ENCODE measurements around the gene TAS2R50.
"Not testable (repeated sequence)": the region's sequence is repeated elsewhere in the genome, so short reads cannot be mapped to it uniquely, and the experiment has no call there.

TAS2R50 gene, protein sequence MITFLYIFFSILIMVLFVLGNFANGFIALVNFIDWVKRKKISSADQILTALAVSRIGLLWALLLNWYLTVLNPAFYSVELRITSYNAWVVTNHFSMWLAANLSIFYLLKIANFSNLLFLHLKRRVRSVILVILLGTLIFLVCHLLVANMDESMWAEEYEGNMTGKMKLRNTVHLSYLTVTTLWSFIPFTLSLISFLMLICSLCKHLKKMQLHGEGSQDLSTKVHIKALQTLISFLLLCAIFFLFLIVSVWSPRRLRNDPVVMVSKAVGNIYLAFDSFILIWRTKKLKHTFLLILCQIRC

GRCh38 chr12:10986812-10987211, at the start of gene TAS2R50:
Gene TAS2R50 (minus strand): TSS chr12:10986912. CDS start chr12:10986860, 52 bp downstream.
- no peaks in the 10 kb centered on the region for H3K27me3 ChIP-seq (ENCODE audit: control insufficient read depth, insufficient read depth, low read length)
- no peak within 1 kb of the TSS for H3K4me3 ChIP-seq (ENCODE audit: low read depth, low read length)
- H3K4me1 ChIP-seq (ENCODE audit: control insufficient read depth, insufficient read depth, low read length): no peaks in the 10 kb centered on the region
- no peak within 1 kb of the TSS for H3K9ac ChIP-seq (ENCODE audit: low read length)
- peaks cover 3% of the 10 kb centered on the region; the same call in 1 of the 2 replicates for H3K36me3 ChIP-seq (ENCODE audit: control insufficient read depth, insufficient read depth, low read length)
- H3K27ac ChIP-seq (ENCODE audit: low read depth, low read length): no peak within 1 kb of the TSS
- H3K9me3 ChIP-seq (ENCODE audit: control insufficient read depth, insufficient read depth, low read depth, low read length): peaks cover 3% of the 10 kb centered on the region; the same call in 1 of the 2 replicates

GRCh38 chr12:11033959-11034358, 47.2 kb upstream of the TAS2R50 start:
- not testable (repeated sequence) for H3K4me3 ChIP-seq (ENCODE audit: low read depth, low read length); H3K36me3 ChIP-seq (ENCODE audit: control insufficient read depth, insufficient read depth, low read length); H3K4me1 ChIP-seq (ENCODE audit: control insufficient read depth, insufficient read depth, low read length); H3K9ac ChIP-seq (ENCODE audit: low read length); H3K27me3 ChIP-seq (ENCODE audit: control insufficient read depth, insufficient read depth, low read length); H3K27ac ChIP-seq (ENCODE audit: low read depth, low read length); H3K9me3 ChIP-seq (ENCODE audit: control insufficient read depth, insufficient read depth, low read depth, low read length)

- H3K4me3 ChIP-seq (ENCODE audit: low read depth, low read length): no peak within 1 kb of the TSS
- H3K36me3 ChIP-seq (ENCODE audit: control insufficient read depth, insufficient read depth, low read length): no peaks in the 10 kb centered on the region
- no peak within 1 kb of the TSS for H3K27ac ChIP-seq (ENCODE audit: low read depth, low read length)
- no peaks in the 10 kb centered on the region for H3K4me1 ChIP-seq (ENCODE audit: control insufficient read depth, insufficient read depth, low read length)
- H3K27me3 ChIP-seq (ENCODE audit: control insufficient read depth, insufficient read depth, low read length): no peaks in the 10 kb centered on the region
- no peaks in the 10 kb centered on the region for H3K9me3 ChIP-seq (ENCODE audit: control insufficient read depth, insufficient read depth, low read depth, low read length)
- no peak within 1 kb of the TSS for H3K9ac ChIP-seq (ENCODE audit: low read length)
These were observed 44.6 kb upstream of the TAS2R50 start, which contains the start of gene TAS2R31 for GRCh38 chr12:11031307-11031706. Gene TAS2R31 (minus strand): TSS chr12:11031407. CDS start chr12:11031335, 72 bp downstream.

- Histone ChIP-seq H3K27ac (ENCODE audit: low read depth, low read length) (no peak overlapping the region), H3K9ac (ENCODE audit: low read length) (no peak overlapping the region), H3K4me1 (ENCODE audit: control insufficient read depth, insufficient read depth, low read length) (no peaks in the 10 kb centered on the region), H3K9me3 (ENCODE audit: control insufficient read depth, insufficient read depth, low read depth, low read length) (no peaks in the 10 kb centered on the region), H3K4me3 (ENCODE audit: low read depth, low read length) (no peak overlapping the region), H3K36me3 (ENCODE audit: control insufficient read depth, insufficient read depth, low read length) (no peaks in the 10 kb centered on the region), H3K27me3 (ENCODE audit: control insufficient read depth, insufficient read depth, low read length) (no peaks in the 10 kb centered on the region)
These were observed 39.4 kb upstream of the TAS2R50 start for GRCh38 chr12:11026118-11026517.

GRCh38 chr12:11023387-11023786, 36.7 kb upstream of the TAS2R50 start:
- H3K4me3 ChIP-seq (ENCODE audit: low read depth, low read length): no peak overlapping the region
- H3K27ac ChIP-seq (ENCODE audit: low read depth, low read length): no peak overlapping the region
- H3K4me1 ChIP-seq (ENCODE audit: control insufficient read depth, insufficient read depth, low read length): no peaks in the 10 kb centered on the region
- H3K36me3 ChIP-seq (ENCODE audit: control insufficient read depth, insufficient read depth, low read length): no peaks in the 10 kb centered on the region
- no peaks in the 10 kb centered on the region for H3K27me3 ChIP-seq (ENCODE audit: control insufficient read depth, insufficient read depth, low read length)
- H3K9me3 ChIP-seq (ENCODE audit: control insufficient read depth, insufficient read depth, low read depth, low read length): no peaks in the 10 kb centered on the region
- no peak overlapping the region for H3K9ac ChIP-seq (ENCODE audit: low read length)

GRCh38 chr12:11022520-11022919, 35.8 kb upstream of the TAS2R50 start, which contains the start of gene TAS2R19:
Gene TAS2R19 (minus strand): TSS chr12:11022620. CDS start chr12:11022571, 49 bp downstream.
- Histone ChIP-seq H3K9ac (ENCODE audit: low read length) (no peak within 1 kb of the TSS), H3K36me3 (ENCODE audit: control insufficient read depth, insufficient read depth, low read length) (no peaks in the 10 kb centered on the region), H3K9me3 (ENCODE audit: control insufficient read depth, insufficient read depth, low read depth, low read length) (no peaks in the 10 kb centered on the region), H3K4me3 (ENCODE audit: low read depth, low read length) (no peak within 1 kb of the TSS), H3K27me3 (ENCODE audit: control insufficient read depth, insufficient read depth, low read length) (no peaks in the 10 kb centered on the region), H3K27ac (ENCODE audit: low read depth, low read length) (no peak within 1 kb of the TSS), H3K4me1 (ENCODE audit: control insufficient read depth, insufficient read depth, low read length) (no peaks in the 10 kb centered on the region)

DNA sequence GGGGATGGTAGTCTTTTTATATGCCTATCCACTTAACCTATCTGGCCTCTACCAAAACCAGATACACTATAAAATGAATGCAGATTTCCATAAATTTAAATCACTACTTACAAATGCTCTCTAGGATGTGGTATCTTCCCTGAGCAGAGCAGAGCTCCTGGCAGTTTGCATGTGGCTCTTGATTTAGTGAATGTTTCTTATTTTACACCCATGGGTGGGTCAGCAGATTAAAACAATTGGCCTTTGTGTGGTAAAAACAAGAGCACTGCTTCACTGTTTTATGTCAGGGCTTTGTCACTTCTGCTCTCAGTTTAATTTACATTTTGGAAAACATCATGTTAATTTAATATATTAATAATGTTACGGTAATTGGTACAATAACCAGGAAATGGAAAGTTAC, 30.2 kb upstream of the TAS2R50 start:
- Histone ChIP-seq H3K4me3 (ENCODE audit: low read depth, low read length) (no peak overlapping the region), H3K27me3 (ENCODE audit: control insufficient read depth, insufficient read depth, low read length) (no peaks in the 10 kb centered on the region), H3K36me3 (ENCODE audit: control insufficient read depth, insufficient read depth, low read length) (no peaks in the 10 kb centered on the region), H3K9me3 (ENCODE audit: control insufficient read depth, insufficient read depth, low read depth, low read length) (no peaks in the 10 kb centered on the region), H3K4me1 (ENCODE audit: control insufficient read depth, insufficient read depth, low read length) (no peaks in the 10 kb centered on the region), H3K9ac (ENCODE audit: low read length) (no peak overlapping the region), H3K27ac (ENCODE audit: low read depth, low read length) (no peak overlapping the region)

DNA sequence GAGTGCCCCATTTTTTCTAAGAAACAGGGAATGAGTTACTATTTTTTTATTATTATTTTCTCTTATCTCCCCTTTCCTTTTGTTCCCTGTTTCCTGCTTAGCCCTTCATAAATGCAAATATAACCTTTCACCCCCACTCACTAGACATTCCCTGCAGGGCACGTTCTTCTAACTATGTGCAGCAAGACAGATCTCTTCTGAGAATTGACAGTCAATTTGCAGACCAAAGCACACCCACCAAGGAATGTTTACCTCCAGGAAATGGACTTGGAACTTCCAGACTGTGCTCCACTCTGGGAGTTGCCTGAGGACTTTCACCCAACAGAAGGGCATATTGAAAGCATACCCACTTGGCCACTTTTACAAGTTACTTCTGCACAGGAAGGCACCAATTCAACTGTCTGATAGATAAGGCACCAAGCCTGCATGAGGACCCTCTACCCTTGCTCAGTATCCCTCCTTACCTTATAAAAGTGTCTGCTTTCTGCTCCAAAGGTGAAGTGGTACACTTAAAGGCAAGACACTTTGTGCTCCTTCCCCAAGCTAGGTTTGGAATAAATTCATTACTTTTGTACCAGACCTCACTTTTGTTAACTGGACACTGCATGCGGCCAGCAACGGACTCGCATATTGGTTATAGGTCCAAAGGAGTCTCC, 29.2 kb upstream of the TAS2R50 start:
- Histone ChIP-seq H3K4me3 (ENCODE audit: low read depth, low read length) (no peak overlapping the region), H3K9me3 (ENCODE audit: control insufficient read depth, insufficient read depth, low read depth, low read length) (no peaks in the 10 kb centered on the region), H3K9ac (ENCODE audit: low read length) (no peak overlapping the region), H3K4me1 (ENCODE audit: control insufficient read depth, insufficient read depth, low read length) (no peaks in the 10 kb centered on the region), H3K27me3 (ENCODE audit: control insufficient read depth, insufficient read depth, low read length) (no peaks in the 10 kb centered on the region), H3K27ac (ENCODE audit: low read depth, low read length) (no peak overlapping the region), H3K36me3 (ENCODE audit: control insufficient read depth, insufficient read depth, low read length) (no peaks in the 10 kb centered on the region)

DNA sequence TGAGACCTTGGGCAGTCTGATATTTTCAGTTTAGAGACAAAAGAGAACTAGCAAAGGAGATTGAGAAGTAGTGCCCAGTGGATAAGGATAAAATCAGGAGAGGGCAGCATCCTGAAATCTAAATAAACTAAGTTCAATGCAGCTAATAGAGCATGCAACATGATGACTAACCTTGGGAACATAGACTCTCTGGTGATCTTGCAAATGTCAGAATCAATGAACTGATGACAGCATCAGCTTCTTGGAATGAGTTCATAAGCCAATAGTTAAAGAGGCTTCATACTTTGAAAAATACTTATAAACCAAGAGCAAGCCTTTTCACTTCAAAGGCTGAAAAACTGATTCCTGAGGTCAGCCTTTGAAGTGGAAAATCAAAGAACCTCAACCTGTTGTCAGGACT, 27.5 kb upstream of the TAS2R50 start:
- H3K9ac ChIP-seq (ENCODE audit: low read length): no peak overlapping the region
- no peak overlapping the region for H3K27ac ChIP-seq (ENCODE audit: low read depth, low read length)
- no peaks in the 10 kb centered on the region for H3K36me3 ChIP-seq (ENCODE audit: control insufficient read depth, insufficient read depth, low read length)
- no peak overlapping the region for H3K4me3 ChIP-seq (ENCODE audit: low read depth, low read length)
- no peaks in the 10 kb centered on the region for H3K4me1 ChIP-seq (ENCODE audit: control insufficient read depth, insufficient read depth, low read length)
- no peaks in the 10 kb centered on the region for H3K9me3 ChIP-seq (ENCODE audit: control insufficient read depth, insufficient read depth, low read depth, low read length)
- H3K27me3 ChIP-seq (ENCODE audit: control insufficient read depth, insufficient read depth, low read length): no peaks in the 10 kb centered on the region

- no peak overlapping the region for H3K9ac ChIP-seq (ENCODE audit: low read length)
- no peak overlapping the region for H3K4me3 ChIP-seq (ENCODE audit: low read depth, low read length)
- H3K9me3 ChIP-seq (ENCODE audit: control insufficient read depth, insufficient read depth, low read depth, low read length): no peaks in the 10 kb centered on the region
- H3K27ac ChIP-seq (ENCODE audit: low read depth, low read length): no peak overlapping the region
- H3K36me3 ChIP-seq (ENCODE audit: control insufficient read depth, insufficient read depth, low read length): no peaks in the 10 kb centered on the region
- H3K4me1 ChIP-seq (ENCODE audit: control insufficient read depth, insufficient read depth, low read length): no peaks in the 10 kb centered on the region
- no peaks in the 10 kb centered on the region for H3K27me3 ChIP-seq (ENCODE audit: control insufficient read depth, insufficient read depth, low read length)
These were observed 20.9 kb upstream of the TAS2R50 start for GRCh38 chr12:11007608-11008007.

DNA sequence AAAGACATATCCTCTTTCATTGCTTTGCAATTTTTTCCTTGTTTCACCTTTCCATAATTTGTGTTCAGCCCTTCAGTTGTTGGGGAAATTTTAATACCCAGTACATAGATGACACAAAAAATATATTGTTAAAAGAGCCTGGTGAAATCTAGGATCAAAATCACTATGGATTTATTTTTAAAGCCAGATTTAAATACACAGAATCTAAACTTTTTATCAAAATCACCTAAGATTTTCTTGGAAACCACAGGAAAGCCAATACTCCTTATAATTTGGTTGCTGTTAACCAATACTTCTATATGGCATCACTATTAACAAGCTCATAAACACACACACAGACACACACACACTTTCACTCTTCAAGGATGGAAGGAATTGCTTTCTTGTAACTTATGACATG, 11.5 kb upstream of the TAS2R50 start, which contains the start of gene TAS2R20:
TAS2R20 (minus strand) TSS at position 101 of the 400 bp plus-strand sequence. CDS start 429 bp downstream, outside the sequence.
- Histone ChIP-seq H3K9me3 (ENCODE audit: control insufficient read depth, insufficient read depth, low read depth, low read length) (no peaks in the 10 kb centered on the region), H3K27ac (ENCODE audit: low read depth, low read length) (no peak within 1 kb of the TSS), H3K9ac (ENCODE audit: low read length) (no peak within 1 kb of the TSS), H3K4me3 (ENCODE audit: low read depth, low read length) (no peak within 1 kb of the TSS), H3K27me3 (ENCODE audit: control insufficient read depth, insufficient read depth, low read length) (no peaks in the 10 kb centered on the region), H3K36me3 (ENCODE audit: control insufficient read depth, insufficient read depth, low read length) (0 out of 2 replicates have a peak, but pooled peaks cover 3% of the 10 kb centered on the region), H3K4me1 (ENCODE audit: control insufficient read depth, insufficient read depth, low read length) (no peaks in the 10 kb centered on the region)
